ENCODE measurements around the gene IGF2BP2.
"Not testable (repeated sequence)": the region's sequence is repeated elsewhere in the genome, so short reads cannot be mapped to it uniquely, and the experiment has no call there.

The IGF2BP2 gene

GRCh38 chr3:185851046-185851445 lies 26.2 kb upstream of the IGF2BP2 start:
- TF ChIP-seq, protein P1, sequence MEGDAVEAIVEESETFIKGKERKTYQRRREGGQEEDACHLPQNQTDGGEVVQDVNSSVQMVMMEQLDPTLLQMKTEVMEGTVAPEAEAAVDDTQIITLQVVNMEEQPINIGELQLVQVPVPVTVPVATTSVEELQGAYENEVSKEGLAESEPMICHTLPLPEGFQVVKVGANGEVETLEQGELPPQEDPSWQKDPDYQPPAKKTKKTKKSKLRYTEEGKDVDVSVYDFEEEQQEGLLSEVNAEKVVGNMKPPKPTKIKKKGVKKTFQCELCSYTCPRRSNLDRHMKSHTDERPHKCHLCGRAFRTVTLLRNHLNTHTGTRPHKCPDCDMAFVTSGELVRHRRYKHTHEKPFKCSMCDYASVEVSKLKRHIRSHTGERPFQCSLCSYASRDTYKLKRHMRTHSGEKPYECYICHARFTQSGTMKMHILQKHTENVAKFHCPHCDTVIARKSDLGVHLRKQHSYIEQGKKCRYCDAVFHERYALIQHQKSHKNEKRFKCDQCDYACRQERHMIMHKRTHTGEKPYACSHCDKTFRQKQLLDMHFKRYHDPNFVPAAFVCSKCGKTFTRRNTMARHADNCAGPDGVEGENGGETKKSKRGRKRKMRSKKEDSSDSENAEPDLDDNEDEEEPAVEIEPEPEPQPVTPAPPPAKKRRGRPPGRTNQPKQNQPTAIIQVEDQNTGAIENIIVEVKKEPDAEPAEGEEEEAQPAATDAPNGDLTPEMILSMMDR (IDR thresholded peaks at IDR 0.05; ENCODE audit: extremely low read depth, missing control alignments): no peak
- no peak for DNase-seq (ENCODE audit: low spot score)

- TF ChIP-seq, protein P1 (IDR thresholded peaks at IDR 0.05; ENCODE audit: extremely low read depth, missing control alignments): no peak
Measured at GRCh38 chr3:185847506-185847905, 22.7 kb upstream of the IGF2BP2 start.

DNA sequence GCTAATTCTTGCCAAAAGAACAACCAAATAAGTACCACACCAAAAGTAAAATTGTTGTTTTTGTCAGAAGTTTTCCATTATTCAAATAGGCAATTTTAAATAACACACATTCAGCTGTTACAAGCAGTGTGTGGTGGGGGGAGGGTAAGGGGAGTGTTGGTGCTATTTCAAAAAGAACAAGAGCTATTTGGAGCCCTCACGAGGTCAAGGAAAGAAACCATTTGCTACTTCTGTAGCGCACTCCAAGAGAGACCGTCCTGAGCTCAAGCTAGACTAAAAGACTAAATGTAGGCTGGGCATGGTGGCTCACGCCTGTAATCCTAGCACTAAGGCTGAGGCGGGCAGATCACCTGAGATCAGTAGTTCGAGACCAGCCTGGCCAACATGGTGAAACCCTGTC lies 21.2 kb upstream of the IGF2BP2 start:
- DNase-seq (ENCODE audit: low spot score): no peak
- TF ChIP-seq, protein P1 (IDR thresholded peaks at IDR 0.05; ENCODE audit: extremely low read depth, missing control alignments): no peak

More at GRCh38 chr3:185847506-185847905, 22.7 kb upstream of the IGF2BP2 start:
- DNase-seq (ENCODE audit: low spot score): no peak

GRCh38 chr3:185844051-185844450 lies 19.2 kb upstream of the IGF2BP2 start:
- TF ChIP-seq, protein P1 (IDR thresholded peaks at IDR 0.05; ENCODE audit: extremely low read depth, missing control alignments): no peak
- no peak for DNase-seq (ENCODE audit: low spot score)

DNA sequence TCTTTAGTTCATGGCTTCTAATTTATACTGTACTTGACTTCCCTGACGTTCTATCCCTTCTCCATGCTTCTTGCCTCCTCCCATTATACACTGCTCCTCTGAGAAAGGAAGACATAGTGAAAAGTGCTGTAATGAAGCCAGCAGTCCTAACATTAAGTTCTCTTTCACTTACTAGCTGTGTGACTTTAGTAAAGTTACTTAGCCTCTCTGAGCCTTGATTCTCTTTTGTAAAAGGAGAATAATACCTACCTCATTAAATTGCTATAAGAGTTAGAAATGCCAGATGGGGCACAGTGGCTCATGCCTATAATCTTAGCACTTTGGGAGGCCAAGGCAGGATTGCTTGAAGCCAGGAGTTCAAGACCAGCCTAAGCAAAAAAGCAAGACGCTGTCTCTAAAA lies 18.8 kb upstream of the IGF2BP2 start:
- no peak for DNase-seq (ENCODE audit: low spot score)

GRCh38 chr3:185843126-185843525 lies 18.3 kb upstream of the IGF2BP2 start:
- TF ChIP-seq, protein P1 (IDR thresholded peaks at IDR 0.05; ENCODE audit: extremely low read depth, missing control alignments): no peak
- no peak for DNase-seq (ENCODE audit: low spot score)

More for the DNA sequence above, 18.8 kb upstream of the IGF2BP2 start:
- TF ChIP-seq, protein P1 (IDR thresholded peaks at IDR 0.05; ENCODE audit: extremely low read depth, missing control alignments): no peak

DNA sequence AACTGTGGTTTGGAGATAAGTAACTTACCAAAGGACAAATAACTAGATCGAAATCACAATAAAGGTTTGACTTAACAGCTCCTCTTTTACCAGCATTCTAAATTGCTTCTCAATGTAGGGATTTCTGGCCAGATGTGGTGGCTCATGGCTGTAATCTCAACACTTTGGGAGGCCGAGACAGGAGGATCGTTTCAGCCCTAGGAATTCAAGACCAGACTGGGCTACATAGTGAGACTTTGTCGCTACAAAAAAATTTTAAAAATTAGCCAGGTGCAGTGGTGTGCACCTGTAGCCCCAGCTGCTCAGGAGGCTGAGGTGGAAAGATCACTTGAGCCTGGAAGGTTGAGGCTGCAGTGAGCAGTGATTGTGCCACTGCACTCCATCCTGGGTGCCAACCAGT lies 17.4 kb upstream of the IGF2BP2 start:
- DNase-seq (ENCODE audit: low spot score): no peak
- TF ChIP-seq, protein P1 (IDR thresholded peaks at IDR 0.05; ENCODE audit: extremely low read depth, missing control alignments): no peak

DNA sequence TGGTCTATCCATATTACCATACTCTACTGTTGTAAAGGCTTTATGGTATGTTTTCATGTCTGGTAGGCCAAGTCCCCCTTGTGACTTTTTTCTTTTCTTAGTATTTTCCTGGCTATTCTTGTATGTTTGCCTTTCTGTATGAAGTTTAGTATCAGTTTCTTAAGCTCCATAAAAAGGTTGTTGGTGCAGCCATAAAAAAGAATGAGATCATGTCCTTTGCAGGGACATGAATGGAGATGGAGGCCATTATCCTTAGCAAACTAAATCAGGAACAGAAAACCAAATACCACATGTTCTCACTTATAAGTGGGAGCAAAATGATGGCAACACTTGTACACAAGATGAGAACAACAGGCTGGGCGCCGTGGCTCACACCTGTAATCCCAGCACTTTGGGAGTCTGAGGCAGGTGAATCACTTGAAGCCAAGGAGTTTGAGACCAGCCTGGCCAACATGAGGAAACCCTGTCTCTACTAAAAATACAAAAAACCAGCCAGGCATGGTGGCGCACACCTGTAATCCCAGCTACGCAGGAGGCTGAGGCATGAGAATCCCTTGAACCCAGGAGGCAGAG lies 13.7 kb upstream of the IGF2BP2 start:
- not testable (repeated sequence) for DNase-seq (ENCODE audit: low spot score)

Data from GM20000 (cell line).